HepG2 (cell line): Measurements from ENCODE around the gene MAP3K4. TPM values are rescaled to one million over a fixed set of nuclear protein-coding genes. Genes with fewer than 3 reads are reported as not detected.
A peak's percentile ranks its signal among the peaks of the same experiment; 100 is the strongest.

Source experiments
- ARHGAP35 ChIP-seq: sonication (generic); formaldehyde crosslinking; IDR thresholded peaks from 2 replicates; pipeline ENCODE4 v1.9.0; 2022; ENCODE audit warnings: mild to moderate bottlenecking, inconsistent platforms, moderate library complexity, missing genetic modification reagents, borderline replicate concordance
- BCLAF1 ChIP-seq: fragments of 450-650 bp; IDR thresholded peaks from 2 replicates; pipeline ENCODE4 v1.6.1; 2017; ENCODE audit warnings: mild to moderate bottlenecking
- HMGA1 ChIP-seq: sonication (generic); formaldehyde crosslinking; conservative IDR thresholded peaks from 2 replicates; pipeline ENCODE4 v1.4.0; 2020; ENCODE audit warnings: missing genetic modification reagents
- HNRNPH1 ChIP-seq: fragments of 200-400 bp; formaldehyde crosslinking; optimal IDR thresholded peaks from 2 replicates; pipeline ENCODE3; 2017; ENCODE audit warnings: mild to moderate bottlenecking, low read depth, low read length
- IRF2 ChIP-seq: IDR thresholded peaks from 2 replicates; pipeline ENCODE4 v1.6.1; 2018; ENCODE audit warnings: missing genetic modification reagents, missing compliant biosample characterization
- KMT2A ChIP-seq: sonication (generic); formaldehyde crosslinking; IDR thresholded peaks from 2 replicates; pipeline ENCODE4 v1.4.0; 2020; ENCODE audit warnings: missing genetic modification reagents
- NCOA1 ChIP-seq: sonication (generic); formaldehyde crosslinking; IDR thresholded peaks from 2 replicates; pipeline ENCODE4 v1.9.0; 2021; ENCODE audit warnings: missing genetic modification reagents
- NCOA2 ChIP-seq: sonication (generic); formaldehyde crosslinking; IDR thresholded peaks from 2 replicates; pipeline ENCODE4 v1.8.0; 2022; ENCODE audit warnings: inconsistent platforms
- RBAK ChIP-seq: sonication (generic); formaldehyde crosslinking; IDR thresholded peaks from 2 replicates; pipeline ENCODE4 v1.5.1; 2020; ENCODE audit warnings: mild to moderate bottlenecking, missing genetic modification reagents
- SIX4 ChIP-seq: sonication (generic); formaldehyde crosslinking; IDR thresholded peaks from 2 replicates; pipeline ENCODE4 v1.4.0; 2020; ENCODE audit warnings: missing genetic modification reagents
- SNAPC4 ChIP-seq: sonication (generic); formaldehyde crosslinking; IDR thresholded peaks from 2 replicates; pipeline ENCODE4 v1.4.0; 2020; ENCODE audit warnings: mild to moderate bottlenecking, missing genetic modification reagents
- SRY ChIP-seq: sonication (generic); formaldehyde crosslinking; IDR thresholded peaks from 2 replicates; pipeline ENCODE4 v1.8.0; 2022; ENCODE audit warnings: mild to moderate bottlenecking, missing genetic modification reagents
- TAF15 ChIP-seq: fragments of 200-400 bp; formaldehyde crosslinking; IDR thresholded peaks from one replicate; pipeline ENCODE4 v1.6.1; 2018; ENCODE audit warnings: mild to moderate bottlenecking, low read depth, low read length; ENCODE audit not compliant: poor library complexity, severe bottlenecking
- TEAD2 ChIP-seq: sonication (generic); formaldehyde crosslinking; IDR thresholded peaks from 2 replicates; pipeline ENCODE4 v1.9.0; 2021; ENCODE audit warnings: missing genetic modification reagents
- THRA ChIP-seq: sonication (generic); formaldehyde crosslinking; IDR thresholded peaks from 2 replicates; pipeline ENCODE4 v1.4.0; 2020; ENCODE audit warnings: missing genetic modification reagents, borderline replicate concordance
- ZNF350 ChIP-seq: sonication (generic); formaldehyde crosslinking; IDR thresholded peaks from 2 replicates; pipeline ENCODE4 v1.4.0; 2020; ENCODE audit warnings: mild to moderate bottlenecking, low read depth, missing genetic modification reagents, borderline replicate concordance
- ZNF577 ChIP-seq: sonication (generic); formaldehyde crosslinking; IDR thresholded peaks from 2 replicates; pipeline ENCODE4 v1.4.0; 2020; ENCODE audit warnings: mild to moderate bottlenecking, low read depth, missing genetic modification reagents, borderline replicate concordance
- ZNF800 ChIP-seq: sonication (generic); formaldehyde crosslinking; IDR thresholded peaks from 2 replicates; pipeline ENCODE4 v1.4.0; 2020; ENCODE audit warnings: missing genetic modification reagents
- polyA plus RNA-seq, 8 experiments: library from polyadenylated mRNA; depleted of rRNA in 3 of 8; stranded (reverse) in 7 of 8; unstranded in 1 of 8; fragments of >200 nt; fragmentation: Illumina TruSeq in 4 of 8; extraction: Trizol in 4 of 8; gene quantifications; 2 replicates each; pipeline versions ENCODE4 v1.2.1 to v1.2.3, GENCODE V29; 2011 to 2016; ENCODE audit warnings: low read depth in 4 of 8, missing spikeins in 1 of 8, mixed read lengths in 1 of 8; ENCODE audit not compliant: insufficient read depth in 1 of 8
- total RNA-seq, 5 experiments: library from RNA; depleted of rRNA; stranded (reverse); fragments of >200 nt; fragmentation: Illumina TruSeq; extraction: Trizol; gene quantifications; 2 replicates each; pipeline ENCODE4 v1.2.3, GENCODE V29; 2016; ENCODE audit warnings: low read depth in 1 of 5

The MAP3K4 gene
- total and polyA plus RNA-seq, 2 of the 13 experiments (the other 11 are each of a cell fraction or from before 2014, with no cell fraction given) = 12.9 to 33.6 TPM

- no peak for TF ChIP-seq NCOA1 (CRISPR knock-in tag)
- no peak for TF ChIP-seq ZNF577 (CRISPR knock-in tag)
- TF ChIP-seq KMT2A (CRISPR knock-in tag) = 0 out of 2 replicates have a peak, but pooled peaks have one; percentile 49
- TF ChIP-seq THRA (CRISPR knock-in tag) = no peak
- TF ChIP-seq IRF2 = no peak; the same call in 1 of the 2 replicates
- peak; percentile 5 for TF ChIP-seq TAF15
- no peak for TF ChIP-seq HNRNPH1
- no peak for TF ChIP-seq RBAK (CRISPR knock-in tag)
- TF ChIP-seq ARHGAP35 (CRISPR knock-in tag) = no peak
- no peak for TF ChIP-seq SIX4 (CRISPR knock-in tag)
- no peak for TF ChIP-seq HMGA1 (CRISPR knock-in tag)
- no peak; the same call in 1 of the 2 replicates for TF ChIP-seq SNAPC4 (CRISPR knock-in tag)
- no peak for TF ChIP-seq BCLAF1
- no peak; the same call in 1 of the 2 replicates for TF ChIP-seq NCOA2 (CRISPR knock-in tag)
- peak; percentile 86 for TF ChIP-seq SRY (CRISPR knock-in tag)
- TF ChIP-seq TEAD2 = no peak
- no peak for TF ChIP-seq ZNF350 (CRISPR knock-in tag)
- peak; percentile 31 for TF ChIP-seq ZNF800
These were observed at the start of gene MAP3K4 (continued) for GRCh38 chr6:160991406-160992060.
